ENCODE results near the gene TMEM39B.

TMEM39B gene

DNA sequence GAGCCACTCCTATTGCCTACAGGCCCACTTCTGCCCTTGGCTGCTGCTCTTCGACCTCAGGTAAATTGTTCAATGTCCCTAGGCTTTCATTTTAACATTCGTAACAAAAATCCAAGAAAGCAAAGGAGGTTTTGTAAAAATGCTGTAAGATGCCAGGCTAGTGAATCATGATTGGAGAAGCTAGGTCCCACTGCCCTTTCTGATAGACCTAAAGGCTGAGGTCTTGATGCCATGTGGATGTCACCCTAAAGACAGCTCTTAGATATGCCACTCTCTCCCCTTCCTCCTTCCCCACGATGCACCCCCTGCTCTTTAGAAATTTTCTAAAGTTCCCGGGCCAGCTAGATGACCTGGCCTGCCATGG lies 9.9 kb upstream of the TMEM39B start:
- TF ChIP-seq, protein P1, sequence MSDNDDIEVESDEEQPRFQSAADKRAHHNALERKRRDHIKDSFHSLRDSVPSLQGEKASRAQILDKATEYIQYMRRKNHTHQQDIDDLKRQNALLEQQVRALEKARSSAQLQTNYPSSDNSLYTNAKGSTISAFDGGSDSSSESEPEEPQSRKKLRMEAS (IDR thresholded peaks at IDR 0.05) = no peak
- no peak for TF ChIP-seq TEAD4 (IDR thresholded peaks at IDR 0.05)
- no peak for TF ChIP-seq TCF12 (IDR thresholded peaks at IDR 0.05; ENCODE audit: low read depth)
- TF ChIP-seq CREB1 (IDR thresholded peaks at IDR 0.05; ENCODE audit: low read depth) = no peak
- TF ChIP-seq FOXM1 (IDR thresholded peaks at IDR 0.05; ENCODE audit: borderline replicate concordance, low read depth) = no peak
- no peak for TF ChIP-seq ZBTB7A (IDR thresholded peaks at IDR 0.05; ENCODE audit: low read depth)
- no peak for TF ChIP-seq RAD21 (IDR thresholded peaks at IDR 0.05; ENCODE audit: low read depth)
- TF ChIP-seq, protein P2, sequence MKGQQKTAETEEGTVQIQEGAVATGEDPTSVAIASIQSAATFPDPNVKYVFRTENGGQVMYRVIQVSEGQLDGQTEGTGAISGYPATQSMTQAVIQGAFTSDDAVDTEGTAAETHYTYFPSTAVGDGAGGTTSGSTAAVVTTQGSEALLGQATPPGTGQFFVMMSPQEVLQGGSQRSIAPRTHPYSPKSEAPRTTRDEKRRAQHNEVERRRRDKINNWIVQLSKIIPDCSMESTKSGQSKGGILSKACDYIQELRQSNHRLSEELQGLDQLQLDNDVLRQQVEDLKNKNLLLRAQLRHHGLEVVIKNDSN (IDR thresholded peaks at IDR 0.05) = no peak
- no peak for TF ChIP-seq CEBPB (IDR thresholded peaks at IDR 0.05)

DNA sequence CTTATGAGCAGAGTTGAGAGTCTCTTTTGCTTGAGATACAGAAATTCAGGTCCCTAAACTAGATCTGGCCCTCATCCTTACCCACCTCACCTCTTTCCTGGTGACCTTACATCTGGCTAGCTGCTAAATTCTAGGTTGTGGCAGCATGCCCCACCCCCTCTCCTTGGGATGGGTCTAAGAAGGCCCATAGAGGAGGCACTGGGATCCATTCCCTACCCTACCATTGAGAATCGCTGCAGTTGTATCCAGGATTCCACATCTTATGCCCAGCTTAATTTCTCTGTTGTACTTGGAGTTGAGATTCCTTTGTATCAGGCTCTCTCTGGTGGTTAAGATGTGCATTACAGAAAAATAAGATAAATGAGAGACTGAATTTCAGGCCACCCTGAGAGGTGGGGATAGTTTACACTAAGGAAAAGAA lies 9.5 kb upstream of the TMEM39B start:
- peak; percentile 41 for TF ChIP-seq RAD21 (IDR thresholded peaks at IDR 0.05; ENCODE audit: low read depth)
- TF ChIP-seq, protein P1 (IDR thresholded peaks at IDR 0.05) = no peak

DNA sequence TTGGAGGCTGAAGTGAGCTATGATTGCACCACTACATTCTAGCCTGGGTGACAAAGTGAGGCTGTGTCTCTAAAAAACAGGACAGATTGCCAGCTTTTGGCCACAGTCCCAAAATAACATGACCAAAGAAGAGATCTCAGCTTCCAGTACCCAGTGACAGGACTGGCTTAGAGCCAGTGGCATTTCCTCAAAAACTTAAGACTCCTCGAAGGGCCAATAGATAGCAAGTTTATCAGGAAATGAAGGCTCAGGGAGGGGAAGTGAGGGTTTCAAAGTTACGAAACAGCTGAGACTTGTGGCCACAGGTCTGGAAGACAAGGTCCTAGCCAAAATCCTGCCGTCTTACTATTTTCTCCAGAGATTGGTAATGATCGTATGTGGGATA lies 6.3 kb upstream of the TMEM39B start:
- TF ChIP-seq TCF12 (IDR thresholded peaks at IDR 0.05; ENCODE audit: low read depth) = no peak
- peak; percentile 60 for TF ChIP-seq NFIC (IDR thresholded peaks at IDR 0.05)
- no peak for TF ChIP-seq EP300 (IDR thresholded peaks at IDR 0.05; ENCODE audit: borderline replicate concordance)
- TF ChIP-seq TEAD4 (IDR thresholded peaks at IDR 0.05) = 0 out of 2 replicates have a peak, but pooled peaks have one; percentile 7

DNA sequence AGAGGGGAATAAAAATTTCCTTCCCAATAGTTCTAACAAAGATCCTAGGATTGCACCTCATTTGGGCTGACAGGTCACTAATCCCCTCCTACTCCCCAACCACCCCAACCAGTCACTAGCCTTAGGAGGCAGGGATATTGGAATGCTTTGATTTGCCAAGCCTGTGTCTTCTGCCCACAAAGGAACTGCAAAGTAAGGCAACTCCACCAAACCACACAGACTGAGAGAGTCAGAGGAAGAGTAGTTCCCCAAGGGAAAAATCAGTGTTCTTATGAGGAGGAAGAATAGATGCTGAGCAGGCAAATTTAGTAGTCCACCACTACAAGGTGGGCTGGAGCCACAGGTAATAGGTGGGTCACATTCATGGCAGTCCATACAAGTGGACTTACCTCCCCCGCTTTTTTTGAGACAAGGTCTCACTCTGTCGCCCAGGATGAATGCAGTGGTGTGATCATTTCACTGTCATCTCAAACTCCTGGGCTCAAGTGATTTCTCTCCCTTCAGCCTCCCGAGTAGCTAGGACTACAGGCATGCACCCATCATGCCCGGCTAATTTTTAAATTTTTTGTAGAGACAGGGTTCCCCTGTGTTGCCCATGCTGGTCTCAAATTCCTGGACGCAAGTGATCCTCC lies 3.7 kb upstream of the TMEM39B start:
- TF ChIP-seq TCF12 (IDR thresholded peaks at IDR 0.05; ENCODE audit: low read depth) (no peak), FOXM1 (IDR thresholded peaks at IDR 0.05; ENCODE audit: borderline replicate concordance, low read depth) (no peak), ZBTB7A (IDR thresholded peaks at IDR 0.05; ENCODE audit: low read depth) (no peak), RAD21 (IDR thresholded peaks at IDR 0.05; ENCODE audit: low read depth) (no peak), YY1 (IDR thresholded peaks at IDR 0.05; ENCODE audit: low read depth) (no peak), CREB1 (IDR thresholded peaks at IDR 0.05; ENCODE audit: low read depth) (no peak), EP300 (IDR thresholded peaks at IDR 0.05; ENCODE audit: borderline replicate concordance) (no peak), NFIC (IDR thresholded peaks at IDR 0.05) (no peak)
- TF ChIP-seq, protein P1 (IDR thresholded peaks at IDR 0.05) = no peak

DNA sequence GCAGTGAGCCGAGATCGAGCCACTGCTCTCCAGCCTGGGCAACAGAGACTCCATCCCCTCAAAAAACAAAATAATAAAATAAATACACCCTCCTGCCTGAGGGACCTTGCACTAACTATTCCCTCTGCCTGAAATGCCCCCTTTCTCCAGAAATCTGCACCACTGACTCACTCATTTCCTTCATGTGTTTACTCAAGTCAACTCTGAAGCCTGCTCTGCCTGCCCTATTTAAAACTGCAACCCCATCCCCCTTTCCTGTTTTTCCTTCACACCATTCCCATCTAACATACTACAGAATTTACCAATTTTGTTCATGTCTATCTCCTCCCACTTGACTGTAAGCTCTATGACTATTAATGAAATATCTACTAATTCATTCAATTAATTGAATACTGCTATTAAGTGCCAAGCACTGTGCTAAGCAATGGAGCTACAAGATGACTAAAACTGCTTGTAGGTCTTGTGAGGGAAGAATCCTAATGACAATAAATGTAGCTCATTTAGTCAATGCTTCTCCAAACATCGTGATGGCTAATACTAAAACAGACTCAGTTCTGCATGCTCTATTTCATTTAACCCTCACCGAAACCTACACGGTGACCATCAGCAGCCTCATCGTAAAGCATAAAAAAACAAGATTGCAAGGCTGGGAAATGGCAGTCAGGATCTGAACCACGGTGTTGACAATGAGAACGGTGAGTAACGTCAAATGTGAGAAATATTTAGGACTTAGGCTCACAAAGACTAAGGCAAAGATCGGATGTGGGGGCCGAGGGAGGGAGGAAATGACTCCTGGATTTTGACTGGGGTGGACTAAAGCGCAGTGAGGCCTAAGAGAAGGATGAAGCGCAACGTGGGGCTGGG lies 749 bp upstream of the TMEM39B start:
- TF ChIP-seq, protein P2 (IDR thresholded peaks at IDR 0.05) = no peak
- TF ChIP-seq ZBTB7A (IDR thresholded peaks at IDR 0.05; ENCODE audit: low read depth) (no peak), TCF12 (IDR thresholded peaks at IDR 0.05; ENCODE audit: low read depth) (no peak), NFIC (IDR thresholded peaks at IDR 0.05) (no peak), TEAD4 (IDR thresholded peaks at IDR 0.05) (no peak), CEBPB (IDR thresholded peaks at IDR 0.05) (no peak), CREB1 (IDR thresholded peaks at IDR 0.05; ENCODE audit: low read depth) (no peak), RAD21 (IDR thresholded peaks at IDR 0.05; ENCODE audit: low read depth) (no peak), EP300 (IDR thresholded peaks at IDR 0.05; ENCODE audit: borderline replicate concordance) (no peak), TAF1 (IDR thresholded peaks at IDR 0.05; ENCODE audit: low read depth) (no peak), EGR1 (IDR thresholded peaks at IDR 0.05) (no peak), YY1 (IDR thresholded peaks at IDR 0.05; ENCODE audit: low read depth) (no peak), FOXM1 (IDR thresholded peaks at IDR 0.05; ENCODE audit: borderline replicate concordance, low read depth) (no peak)
- TF ChIP-seq, protein P3, sequence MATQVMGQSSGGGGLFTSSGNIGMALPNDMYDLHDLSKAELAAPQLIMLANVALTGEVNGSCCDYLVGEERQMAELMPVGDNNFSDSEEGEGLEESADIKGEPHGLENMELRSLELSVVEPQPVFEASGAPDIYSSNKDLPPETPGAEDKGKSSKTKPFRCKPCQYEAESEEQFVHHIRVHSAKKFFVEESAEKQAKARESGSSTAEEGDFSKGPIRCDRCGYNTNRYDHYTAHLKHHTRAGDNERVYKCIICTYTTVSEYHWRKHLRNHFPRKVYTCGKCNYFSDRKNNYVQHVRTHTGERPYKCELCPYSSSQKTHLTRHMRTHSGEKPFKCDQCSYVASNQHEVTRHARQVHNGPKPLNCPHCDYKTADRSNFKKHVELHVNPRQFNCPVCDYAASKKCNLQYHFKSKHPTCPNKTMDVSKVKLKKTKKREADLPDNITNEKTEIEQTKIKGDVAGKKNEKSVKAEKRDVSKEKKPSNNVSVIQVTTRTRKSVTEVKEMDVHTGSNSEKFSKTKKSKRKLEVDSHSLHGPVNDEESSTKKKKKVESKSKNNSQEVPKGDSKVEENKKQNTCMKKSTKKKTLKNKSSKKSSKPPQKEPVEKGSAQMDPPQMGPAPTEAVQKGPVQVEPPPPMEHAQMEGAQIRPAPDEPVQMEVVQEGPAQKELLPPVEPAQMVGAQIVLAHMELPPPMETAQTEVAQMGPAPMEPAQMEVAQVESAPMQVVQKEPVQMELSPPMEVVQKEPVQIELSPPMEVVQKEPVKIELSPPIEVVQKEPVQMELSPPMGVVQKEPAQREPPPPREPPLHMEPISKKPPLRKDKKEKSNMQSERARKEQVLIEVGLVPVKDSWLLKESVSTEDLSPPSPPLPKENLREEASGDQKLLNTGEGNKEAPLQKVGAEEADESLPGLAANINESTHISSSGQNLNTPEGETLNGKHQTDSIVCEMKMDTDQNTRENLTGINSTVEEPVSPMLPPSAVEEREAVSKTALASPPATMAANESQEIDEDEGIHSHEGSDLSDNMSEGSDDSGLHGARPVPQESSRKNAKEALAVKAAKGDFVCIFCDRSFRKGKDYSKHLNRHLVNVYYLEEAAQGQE (IDR thresholded peaks at IDR 0.05; ENCODE audit: low read depth) = no peak
- TF ChIP-seq, protein P1 (IDR thresholded peaks at IDR 0.05) = no peak

DNA sequence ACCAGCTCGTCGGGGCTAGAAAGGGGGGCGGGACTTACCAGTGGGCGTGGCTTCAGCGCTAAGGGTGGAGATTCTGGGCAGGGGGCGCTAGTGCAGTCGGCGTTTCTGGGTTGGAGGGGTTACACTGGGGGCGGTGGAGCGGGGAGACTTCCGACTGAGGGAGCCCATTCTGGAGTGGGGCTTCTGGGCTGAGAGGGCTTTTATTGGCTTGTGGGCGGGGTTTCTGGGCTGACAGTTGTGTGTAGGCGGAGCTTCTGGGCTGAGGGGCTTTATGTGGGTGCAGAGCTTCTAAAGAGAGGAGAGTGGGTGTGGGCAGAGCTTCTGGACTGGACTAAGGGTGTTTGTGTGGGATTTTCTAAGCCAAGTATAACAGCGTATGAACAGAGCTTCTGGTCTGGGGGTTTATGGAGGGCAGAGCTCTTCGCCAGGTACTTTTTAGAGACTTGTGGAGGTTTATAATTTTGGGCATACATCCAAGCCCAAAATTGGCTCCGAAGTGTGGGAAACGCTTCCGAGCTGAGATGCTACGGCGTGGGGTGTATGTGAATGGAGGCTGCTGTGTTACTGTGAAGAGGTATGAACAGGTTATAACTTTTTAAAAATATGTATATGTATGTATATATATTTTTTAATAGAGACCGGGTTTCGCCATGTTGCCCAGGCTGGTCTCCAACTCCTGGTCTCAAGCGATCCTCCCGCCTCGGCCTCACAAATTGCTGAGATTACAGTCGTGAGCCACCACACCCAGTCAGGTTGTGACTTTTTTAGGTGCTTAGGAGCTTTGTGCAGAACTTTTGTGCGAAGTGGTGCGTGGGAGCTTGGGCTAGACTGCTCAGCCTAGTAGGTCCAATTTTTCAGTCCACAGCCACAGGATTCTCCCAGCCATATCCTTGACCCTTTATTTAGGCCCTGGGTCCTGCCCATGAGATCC lies 825 bp downstream of the TMEM39B start:
- TF ChIP-seq, protein P1 (IDR thresholded peaks at IDR 0.05) = no peak
- 0 out of 2 replicates have a peak, but pooled peaks have one; percentile 67 for TF ChIP-seq ZBTB7A (IDR thresholded peaks at IDR 0.05; ENCODE audit: low read depth)

Data from Ishikawa (cell line).